Upper lobe of left lung (tissue), 4 donors: ENCODE data around the gene PCP4.

ENCODE experiments used
- CTCF ChIP-seq, 6 experiments: fragments of 450-650 bp in 4 of 6; fragments of 200-600 bp in 2 of 6; sonication (generic) in 2 of 6; IDR thresholded peaks; one replicate each; pipeline ENCODE4 v1.5.1; 2016 to 2019; ENCODE audit warnings: antibody characterized with exemption in 6 of 6
- POLR2A ChIP-seq, 4 donors: fragments of 450-650 bp; IDR thresholded peaks; one replicate each; pipeline ENCODE4 v1.5.1; 2016 to 2017; ENCODE audit warnings: antibody characterized with exemption in 4 of 4, mild to moderate bottlenecking in 2 of 4

- TF ChIP-seq POLR2A (IDR thresholded peaks at IDR 0.05) (no peak), CTCF (IDR thresholded peaks at IDR 0.05) (no peak)
Measured at GRCh38 chr21:39934895-39935294, 67.7 kb downstream of the PCP4 start.
